H9 (cell line): ENCODE data around the gene DMRTA1. TPM values are rescaled to one million over a fixed set of nuclear protein-coding genes. Genes with fewer than 3 reads are reported as not detected.

Experiments
- DNase-seq: peaks from one replicate; pipeline ENCODE4 v3.0.0-alpha.2; 2017
- H2AFZ ChIP-seq: one replicate; pipeline ENCODE4 v1.6.1; 2013; ENCODE audit warnings: mild to moderate bottlenecking, low read length, control low read depth, moderate library complexity
- H2AK5ac ChIP-seq: 2 replicates; pipeline ENCODE4 v1.6.1; 2013; ENCODE audit warnings: low read length, control low read depth, mixed read lengths; ENCODE audit not compliant: insufficient read length
- H2BK120ac ChIP-seq: one replicate; pipeline ENCODE4 v1.6.1; 2013; ENCODE audit warnings: low read depth, mild to moderate bottlenecking, low read length, control low read depth, inconsistent platforms; ENCODE audit not compliant: poor library complexity, severe bottlenecking
- H2BK12ac ChIP-seq: 2 replicates; pipeline ENCODE4 v1.6.1; 2013; ENCODE audit warnings: low read length, control low read depth, mixed read lengths, low read depth; ENCODE audit not compliant: insufficient read length
- H2BK15ac ChIP-seq: 2 replicates; pipeline ENCODE4 v1.6.1; 2013; ENCODE audit warnings: low read depth, low read length, control low read depth
- H2BK20ac ChIP-seq: one replicate; pipeline ENCODE4 v1.6.1; 2013; ENCODE audit warnings: low read depth, mild to moderate bottlenecking, low read length, control low read depth, inconsistent platforms; ENCODE audit not compliant: poor library complexity, severe bottlenecking
- H2BK5ac ChIP-seq: 2 replicates; pipeline ENCODE4 v1.6.1; 2013; ENCODE audit warnings: low read length, control low read depth, mixed read lengths; ENCODE audit not compliant: insufficient read length
- H3K14ac ChIP-seq: 2 replicates; pipeline ENCODE4 v1.6.1; 2013; ENCODE audit warnings: low read length, control low read depth; ENCODE audit not compliant: insufficient read depth
- H3K18ac ChIP-seq: 2 replicates; pipeline ENCODE4 v1.6.1; 2013; ENCODE audit warnings: low read depth, mild to moderate bottlenecking, mixed read lengths, low read length, control low read depth; ENCODE audit not compliant: insufficient read length
- H3K23ac ChIP-seq: 2 replicates; pipeline ENCODE4 v1.6.1; 2013; ENCODE audit warnings: low read length, control low read depth, mixed read lengths, low read depth; ENCODE audit not compliant: insufficient read length
- H3K23me2 ChIP-seq: 2 replicates; pipeline ENCODE4 v1.6.1; 2013; ENCODE audit warnings: low read depth, mild to moderate bottlenecking, mixed read lengths, low read length, control low read depth; ENCODE audit not compliant: insufficient read length, poor library complexity, severe bottlenecking
- H3K27ac ChIP-seq: 2 replicates; pipeline ENCODE4 v1.5.1; 2013; ENCODE audit warnings: low read length, control low read depth, mixed read lengths, low read depth; ENCODE audit not compliant: insufficient read length
- H3K27me3 ChIP-seq: 2 replicates; pipeline ENCODE4 v1.6.1; 2013; ENCODE audit warnings: low read length, control low read depth, inconsistent platforms; ENCODE audit not compliant: insufficient read depth
- H3K4ac ChIP-seq: 2 replicates; pipeline ENCODE4 v1.6.1; 2013; ENCODE audit warnings: low read depth, mild to moderate bottlenecking, control low read depth, inconsistent platforms, low read length, moderate library complexity
- H3K4me1 ChIP-seq: 2 replicates; pipeline ENCODE4 v1.6.1; 2013; ENCODE audit warnings: low read length, control low read depth, inconsistent platforms; ENCODE audit not compliant: insufficient read depth
- H3K4me2 ChIP-seq: 2 replicates; pipeline ENCODE4 v1.6.1; 2013; ENCODE audit warnings: low read length, control low read depth, mixed read lengths; ENCODE audit not compliant: insufficient read length, insufficient read depth
- H3K56ac ChIP-seq: 2 replicates; pipeline ENCODE4 v1.6.1; 2013; ENCODE audit warnings: low read depth, mild to moderate bottlenecking, mixed read lengths, low read length, control low read depth; ENCODE audit not compliant: insufficient read length
- H3K79me1 ChIP-seq: 2 replicates; pipeline ENCODE4 v1.6.1; 2013; ENCODE audit warnings: low read depth, mild to moderate bottlenecking, moderate library complexity, low read length, control low read depth, inconsistent platforms; ENCODE audit not compliant: insufficient read depth, poor library complexity, severe bottlenecking
- H3K79me2 ChIP-seq: 2 replicates; pipeline ENCODE4 v1.6.1; 2013; ENCODE audit warnings: low read length, control low read depth, inconsistent platforms; ENCODE audit not compliant: insufficient read depth
- H3K9ac ChIP-seq: 2 replicates; pipeline ENCODE4 v1.6.1; 2013; ENCODE audit warnings: low read length, control low read depth, mixed read lengths; ENCODE audit not compliant: insufficient read length; ENCODE audit errors: extremely low read depth
- H3K9me3 ChIP-seq: one replicate; pipeline ENCODE4 v1.6.1; 2013; ENCODE audit warnings: low read depth, low read length, inconsistent platforms; ENCODE audit not compliant: control insufficient read depth
- H3T11ph ChIP-seq: one replicate; pipeline ENCODE4 v1.6.1; 2013; ENCODE audit warnings: mild to moderate bottlenecking, low read length, control low read depth, inconsistent platforms
- H4K20me1 ChIP-seq: one replicate; pipeline ENCODE4 v1.6.1; 2013; ENCODE audit not compliant: control insufficient read depth, insufficient read length, insufficient read depth
- H4K5ac ChIP-seq: 2 replicates; pipeline ENCODE4 v1.6.1; 2013; ENCODE audit warnings: low read depth, mild to moderate bottlenecking, mixed read lengths, low read length, control low read depth; ENCODE audit not compliant: insufficient read length
- H4K8ac ChIP-seq: replicated peaks from 2 replicates; pipeline ENCODE4 v1.6.1; 2013; ENCODE audit warnings: low read length, control low read depth, mixed read lengths, low read depth; ENCODE audit not compliant: insufficient read length
- H4K91ac ChIP-seq: 2 replicates; pipeline ENCODE4 v1.6.1; 2013; ENCODE audit warnings: low read depth, mild to moderate bottlenecking, moderate library complexity, mixed read lengths, low read length, control low read depth; ENCODE audit not compliant: insufficient read length
- H3K27ac Mint-ChIP-seq, 3 experiments: 2 replicates in 2 of 3; 3 replicates in 1 of 3; pipeline ENCODE4 v1.8.0; 2020 to 2021; ENCODE audit warnings: mixed read lengths in 3 of 3, mild to moderate bottlenecking in 1 of 3, moderate library complexity in 1 of 3
- H3K27me3 Mint-ChIP-seq: 2 replicates; pipeline ENCODE4 v1.8.0; 2021; ENCODE audit warnings: low read depth, mild to moderate bottlenecking, moderate library complexity, mixed read lengths
- H3K36me3 Mint-ChIP-seq, 3 experiments: 2 replicates in 2 of 3; 3 replicates in 1 of 3; pipeline ENCODE4 v1.8.0; 2020 to 2021; ENCODE audit warnings: low read depth in 3 of 3, mixed read lengths in 3 of 3; ENCODE audit not compliant: insufficient read depth in 1 of 3
- H3K4me1 Mint-ChIP-seq, 2 experiments: 2 replicates each; pipeline ENCODE4 v1.8.0; 2020; ENCODE audit warnings: mixed read lengths in 2 of 2
- H3K4me3 Mint-ChIP-seq, 2 experiments: 2 replicates in 1 of 2; 3 replicates in 1 of 2; pipeline ENCODE4 v1.8.0; 2020 to 2021; ENCODE audit warnings: mild to moderate bottlenecking in 2 of 2, mixed read lengths in 2 of 2, moderate library complexity in 1 of 2
- H3K9me3 Mint-ChIP-seq, 2 experiments: 2 replicates in 1 of 2; 3 replicates in 1 of 2; pipeline ENCODE4 v1.8.0; 2020; ENCODE audit warnings: mild to moderate bottlenecking in 2 of 2, mixed read lengths in 2 of 2, moderate library complexity in 1 of 2
- WGBS: extraction: QIAGEN DNeasy Blood & Tissue Kit; methylation state at CpG from one replicate; pipeline ENCODE4 v1.1.7; 2013; ENCODE audit warnings: missing lambda C conversion rate, low lambda C conversion rate, mixed read lengths; ENCODE audit not compliant: insufficient read length; ENCODE audit errors: extremely low coverage; 5-methylcytosine and 5-hydroxymethylcytosine counted together
- total RNA-seq: library from RNA; stranded (reverse); gene quantifications from 2 replicates; pipeline ENCODE4 v1.2.1, GENCODE V29; 2021
- TF ChIP-seq, protein P1 (sequence below): fragments of 200-600 bp; sonication (generic); conservative IDR thresholded peaks from 3 replicates; pipeline ENCODE4 v1.8.0; 2021; ENCODE audit warnings: antibody characterized with exemption, mild to moderate bottlenecking

The DMRTA1 gene
- total RNA-seq, 1 experiment from 2014 or later: 2.8 TPM

- Histone ChIP-seq H3K9ac (no peak overlapping the region), H2BK15ac (no peak overlapping the region), H3T11ph (no peak overlapping the region), H3K23me2 (no peaks in the 10 kb centered on the region), H4K8ac (no peak overlapping the region), H2AK5ac (no peak overlapping the region), H3K27me3 (no peaks in the 10 kb centered on the region), H3K79me2 (no peaks in the 10 kb centered on the region), H4K5ac (no peak overlapping the region), H2BK5ac (no peak overlapping the region), H4K20me1 (no peaks in the 10 kb centered on the region), H3K4me1 (peaks cover 4% of the 10 kb centered on the region; the same call in 1 of the 2 replicates), H3K4ac (no peak overlapping the region), H2AFZ (no peak overlapping the region), H2BK20ac (no peak overlapping the region), H3K9me3 (no peaks in the 10 kb centered on the region), H3K23ac (no peak overlapping the region), H3K56ac (no peak overlapping the region), H3K18ac (no peak overlapping the region), H4K91ac (no peak overlapping the region), H3K14ac (no peak overlapping the region), H3K27ac (no peak overlapping the region), H2BK120ac (no peak overlapping the region), H2BK12ac (no peak overlapping the region), H3K79me1 (no peaks in the 10 kb centered on the region), H3K4me2 (no peak overlapping the region)
- Mint-ChIP-seq H3K27ac (no peak overlapping the region), H3K4me3 (no peak overlapping the region), H3K9me3 (peaks cover 7 to 10% of the 10 kb centered on the region in 2 experiments; a peak in 4 of 5 replicates), H3K36me3 (peaks cover 0 to 8% (median 6%) of the 10 kb centered on the region in 3 experiments; a peak in 6 of 7 replicates), H3K4me1 (peaks cover 30 to 33% of the 10 kb centered on the region in 2 experiments), H3K27me3 (peaks cover 2% of the 10 kb centered on the region; the same call in 1 of the 2 replicates)
- no CpG with 5 or more reads among the region's 2 CpGs for WGBS
- TF ChIP-seq, protein P1, sequence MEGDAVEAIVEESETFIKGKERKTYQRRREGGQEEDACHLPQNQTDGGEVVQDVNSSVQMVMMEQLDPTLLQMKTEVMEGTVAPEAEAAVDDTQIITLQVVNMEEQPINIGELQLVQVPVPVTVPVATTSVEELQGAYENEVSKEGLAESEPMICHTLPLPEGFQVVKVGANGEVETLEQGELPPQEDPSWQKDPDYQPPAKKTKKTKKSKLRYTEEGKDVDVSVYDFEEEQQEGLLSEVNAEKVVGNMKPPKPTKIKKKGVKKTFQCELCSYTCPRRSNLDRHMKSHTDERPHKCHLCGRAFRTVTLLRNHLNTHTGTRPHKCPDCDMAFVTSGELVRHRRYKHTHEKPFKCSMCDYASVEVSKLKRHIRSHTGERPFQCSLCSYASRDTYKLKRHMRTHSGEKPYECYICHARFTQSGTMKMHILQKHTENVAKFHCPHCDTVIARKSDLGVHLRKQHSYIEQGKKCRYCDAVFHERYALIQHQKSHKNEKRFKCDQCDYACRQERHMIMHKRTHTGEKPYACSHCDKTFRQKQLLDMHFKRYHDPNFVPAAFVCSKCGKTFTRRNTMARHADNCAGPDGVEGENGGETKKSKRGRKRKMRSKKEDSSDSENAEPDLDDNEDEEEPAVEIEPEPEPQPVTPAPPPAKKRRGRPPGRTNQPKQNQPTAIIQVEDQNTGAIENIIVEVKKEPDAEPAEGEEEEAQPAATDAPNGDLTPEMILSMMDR: no peak
- no peak for DNase-seq
Observed at GRCh38 chr9:22481566-22481965, 34.9 kb downstream of the DMRTA1 start.
